ENCODE data around the gene ALDH1A3. TPM values are rescaled to one million over a fixed set of nuclear protein-coding genes. Genes with fewer than 3 reads are reported as not detected.

ALDH1A3 gene
- total RNA-seq (2022; extraction: Qiagen RNA extraction; ENCODE audit: low read depth), result 23.0 to 25.5 TPM (median 23.8 TPM) in 5 replicates

DNA sequence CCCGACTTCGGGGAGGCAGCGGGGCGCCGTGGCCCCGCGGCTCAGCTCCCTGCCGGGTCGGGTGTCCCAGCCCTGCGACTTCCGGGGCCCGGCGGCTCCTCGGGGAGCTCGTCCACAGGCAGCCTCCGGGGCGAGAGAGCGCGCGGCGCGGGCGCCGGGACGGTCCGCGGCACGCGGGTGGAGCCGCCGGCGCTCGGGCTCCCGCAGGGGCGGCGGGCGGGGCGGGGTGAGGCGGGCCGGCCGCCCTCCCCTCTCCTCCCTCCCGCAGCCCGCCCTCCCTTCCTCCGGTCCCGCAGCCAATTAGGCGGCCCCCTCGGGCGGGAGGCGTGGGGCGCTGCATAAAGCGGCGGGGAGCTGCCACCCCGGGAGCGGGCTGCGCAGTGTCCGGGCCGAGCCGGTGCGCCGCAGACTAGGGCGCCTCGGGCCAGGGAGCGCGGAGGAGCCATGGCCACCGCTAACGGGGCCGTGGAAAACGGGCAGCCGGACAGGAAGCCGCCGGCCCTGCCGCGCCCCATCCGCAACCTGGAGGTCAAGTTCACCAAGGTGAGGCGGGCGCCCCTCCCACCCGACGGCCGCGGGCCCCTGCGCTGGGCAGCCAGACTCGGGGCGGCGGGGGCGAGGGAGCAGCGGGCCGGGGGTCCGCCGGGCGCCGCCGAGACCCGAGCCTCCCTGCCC lies at the start of gene ALDH1A3:
TSS of gene ALDH1A3 (plus strand) at position 368 of the 675 bp plus-strand sequence. CDS start at position 445, 77 bp downstream.

DNA sequence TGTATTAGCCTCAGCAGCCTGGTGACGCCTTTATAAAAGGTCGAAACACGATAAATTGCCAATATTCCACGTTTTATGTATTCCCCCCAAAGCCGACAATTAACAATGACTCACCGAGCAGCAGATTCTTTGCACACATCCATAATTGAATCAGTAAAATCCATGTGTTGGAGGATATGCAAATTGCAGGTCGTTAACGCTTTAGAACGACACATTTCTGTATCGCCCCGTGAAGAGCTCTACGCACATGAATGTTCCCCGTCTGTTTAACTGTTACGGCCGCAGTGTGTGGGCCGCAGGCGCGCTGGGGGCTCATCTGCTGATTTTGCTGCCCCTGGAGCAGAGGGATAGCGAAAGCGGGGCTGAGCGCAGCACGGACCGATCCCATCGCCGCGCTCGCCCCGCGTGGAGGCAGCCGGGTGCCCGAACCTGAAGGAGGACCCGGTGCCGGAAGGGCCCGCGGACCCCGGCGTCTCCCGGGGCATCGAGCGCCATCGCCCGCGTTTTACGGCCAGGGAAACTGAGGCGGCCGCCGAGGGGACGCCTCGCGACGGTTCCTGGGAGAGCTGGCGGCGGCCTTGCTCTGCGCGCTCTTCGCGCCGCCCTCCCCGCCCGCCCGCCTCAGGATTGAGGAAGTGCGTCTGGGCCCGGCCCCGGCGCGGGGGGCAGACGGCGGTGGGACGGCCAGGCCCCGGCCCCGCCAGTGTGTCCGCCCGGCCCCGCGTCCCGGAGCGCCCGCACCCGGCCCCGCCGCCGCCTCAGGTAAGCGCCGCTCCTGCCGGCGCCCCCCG lies 39.3 kb downstream of the ALDH1A3 start, which contains the start of gene LRRK1:
TSS of gene LRRK1 (plus strand) at position 668 of the 791 bp plus-strand sequence. CDS start 5,276 bp downstream, outside the sequence.

Other genes starting within 250 kb of the ALDH1A3 start
- 19.5 to 26.6 TPM (median 24.9 TPM) in 5 replicates for gene LRRK1, start 39.5 kb downstream of the ALDH1A3 start, total RNA-seq (2022; extraction: Qiagen RNA extraction; ENCODE audit: low read depth)

All from A549 treated with DMSO at 1 μM for 4 hours (cell line).